Loucy (cell line): ENCODE data around the gene NDUFAF5.

Experiments used
- H2AFZ ChIP-seq: fragments of 200-600 bp; sonication (generic); 2 replicates; pipeline ENCODE4 v1.6.0; 2016; ENCODE audit warnings: antibody characterized with exemption, mild to moderate bottlenecking, low read length, moderate library complexity
- H3F3A ChIP-seq: fragments of 200-600 bp; 2 replicates; pipeline ENCODE4 v1.6.0; 2016; ENCODE audit warnings: antibody characterized with exemption, low read depth, mild to moderate bottlenecking
- H3K27me3 ChIP-seq: fragments of 200-600 bp; sonication (generic); 2 replicates; pipeline ENCODE4 v1.6.1; 2014; ENCODE audit warnings: low read length, mild to moderate bottlenecking; ENCODE audit not compliant: insufficient read depth, poor library complexity, severe bottlenecking
- H3K36me3 ChIP-seq: fragments of 200-600 bp; sonication (generic); 2 replicates; pipeline ENCODE4 v1.6.1; 2016; ENCODE audit warnings: low read length; ENCODE audit not compliant: insufficient read depth
- H3K4me1 ChIP-seq: fragments of 200-600 bp; sonication (generic); 2 replicates; pipeline ENCODE4 v1.5.1; 2014; ENCODE audit warnings: low read length, mild to moderate bottlenecking; ENCODE audit not compliant: insufficient read depth, poor library complexity, severe bottlenecking
- H3K4me2 ChIP-seq: fragments of 200-600 bp; sonication (generic); 2 replicates; pipeline ENCODE4 v1.6.0; 2014; ENCODE audit warnings: antibody characterized with exemption, low read length, low read depth, mild to moderate bottlenecking; ENCODE audit not compliant: poor library complexity, severe bottlenecking
- H3K4me3 ChIP-seq: fragments of 200-600 bp; sonication (generic); 2 replicates; pipeline ENCODE4 v1.5.1; 2014; ENCODE audit warnings: low read length, mild to moderate bottlenecking, mixed read lengths; ENCODE audit not compliant: poor library complexity, severe bottlenecking
- H3K79me2 ChIP-seq: fragments of 200-600 bp; sonication (generic); 2 replicates; pipeline ENCODE4 v1.6.1; 2014; ENCODE audit warnings: low read length; ENCODE audit not compliant: insufficient read depth
- H3K9ac ChIP-seq: fragments of 200-600 bp; sonication (generic); 2 replicates; pipeline ENCODE4 v1.6.0; 2014; ENCODE audit warnings: mild to moderate bottlenecking, low read depth, low read length, moderate library complexity; ENCODE audit not compliant: poor library complexity, severe bottlenecking
- H3K9me2 ChIP-seq: fragments of 200-600 bp; sonication (generic); replicated peaks from 2 replicates; pipeline ENCODE4 v1.6.1; 2016; ENCODE audit warnings: low read depth, low read length, mixed read lengths
- H3K9me3 ChIP-seq: fragments of 200-600 bp; sonication (generic); 2 replicates; pipeline ENCODE4 v1.6.1; 2014; ENCODE audit warnings: mild to moderate bottlenecking, antibody characterized with exemption, low read length, low read depth; ENCODE audit not compliant: insufficient read depth
- H4K20me1 ChIP-seq: fragments of 200-600 bp; sonication (generic); 2 replicates; pipeline ENCODE4 v1.6.0; 2014; ENCODE audit warnings: antibody characterized with exemption, low read length, mild to moderate bottlenecking; ENCODE audit not compliant: insufficient read depth, poor library complexity, severe bottlenecking
- CTCF ChIP-seq: fragments of 200-600 bp; sonication (generic); conservative IDR thresholded peaks from 2 replicates; pipeline ENCODE4 v1.5.1; 2014; ENCODE audit warnings: mild to moderate bottlenecking, antibody characterized with exemption, low read length
- EZH2phosphoT487 ChIP-seq: fragments of 200-600 bp; IDR thresholded peaks from 2 replicates; pipeline ENCODE4 v1.6.1; 2018; ENCODE audit warnings: antibody characterized with exemption, mild to moderate bottlenecking, moderate library complexity, borderline replicate concordance

The NDUFAF5 gene

DNA sequence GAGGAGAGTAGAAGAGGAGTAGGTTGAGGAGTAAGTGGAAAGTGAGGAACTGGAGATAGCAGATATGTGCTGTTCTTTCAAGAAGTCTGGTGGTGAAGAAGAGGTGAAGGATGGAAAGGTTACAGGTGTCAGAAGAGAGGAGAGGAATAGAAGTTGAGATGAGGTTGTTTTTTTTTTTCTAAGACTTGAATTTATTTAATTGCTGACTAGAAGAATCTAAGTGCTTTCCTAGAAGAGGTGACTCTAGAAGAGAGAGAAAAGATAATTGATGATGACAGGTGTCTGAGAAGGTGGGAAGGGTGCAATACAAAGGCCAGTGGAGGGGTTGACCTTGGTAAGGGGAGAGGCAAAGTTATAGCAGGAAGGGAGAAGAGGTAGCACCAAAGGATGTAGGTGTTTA is 25.6 kb downstream of the NDUFAF5 start:
- Histone ChIP-seq H3K9me2 (no peaks in the 10 kb centered on the region), H3K4me2 (no peak overlapping the region), H2AFZ (no peak overlapping the region), H3K9me3 (no peaks in the 10 kb centered on the region), H3K79me2 (no peaks in the 10 kb centered on the region), H3K27me3 (no peaks in the 10 kb centered on the region), H3K36me3 (peaks cover 76% of the 10 kb centered on the region), H3K9ac (no peak overlapping the region), H3K4me3 (no peak overlapping the region), H3K4me1 (no peaks in the 10 kb centered on the region), H3F3A (no peaks in the 10 kb centered on the region), H4K20me1 (no peaks in the 10 kb centered on the region)
- TF ChIP-seq CTCF (no peak), EZH2phosphoT487 (no peak)

GRCh38 chr20:13813910-13814309 is 29.1 kb downstream of the NDUFAF5 start:
- H3K9ac ChIP-seq = no peak overlapping the region

GRCh38 chr20:13814672-13815071 is 29.8 kb downstream of the NDUFAF5 start:
- H3K9me2 ChIP-seq = no peaks in the 10 kb centered on the region
- H3K36me3 ChIP-seq = peaks cover 85% of the 10 kb centered on the region
- H3K4me1 ChIP-seq = no peaks in the 10 kb centered on the region
- H3K9ac ChIP-seq = no peak overlapping the region
- H3K4me2 ChIP-seq = no peak overlapping the region
- no peaks in the 10 kb centered on the region for H3K79me2 ChIP-seq
- no peak for TF ChIP-seq EZH2phosphoT487
- TF ChIP-seq CTCF = no peak
- no peaks in the 10 kb centered on the region for H4K20me1 ChIP-seq
- H3K9me3 ChIP-seq = no peaks in the 10 kb centered on the region
- H3K27me3 ChIP-seq = no peaks in the 10 kb centered on the region
- no peak overlapping the region for H3K4me3 ChIP-seq
- H3F3A ChIP-seq = no peaks in the 10 kb centered on the region
- H2AFZ ChIP-seq = no peak overlapping the region

More at GRCh38 chr20:13813910-13814309, 29.1 kb downstream of the NDUFAF5 start:
- Histone ChIP-seq H3K4me2 (no peak overlapping the region), H3K79me2 (no peaks in the 10 kb centered on the region), H3K4me3 (no peak overlapping the region), H3K9me2 (no peaks in the 10 kb centered on the region), H3K27me3 (no peaks in the 10 kb centered on the region), H4K20me1 (no peaks in the 10 kb centered on the region), H3K4me1 (no peaks in the 10 kb centered on the region), H3K9me3 (no peaks in the 10 kb centered on the region), H3F3A (no peaks in the 10 kb centered on the region), H2AFZ (no peak overlapping the region), H3K36me3 (peaks cover 92% of the 10 kb centered on the region)
- TF ChIP-seq CTCF = no peak
- TF ChIP-seq EZH2phosphoT487 = no peak
